BE2C (cell line): ENCODE measurements around the gene PDE6G.

Experiments
- DNase-seq: peaks from one replicate; pipeline ENCODE4 v3.0.0-alpha.2; 2020
- H3K27me3 ChIP-seq: fragments of 250-450 bp; sonication (Bioruptor Pico); 2 replicates; pipeline ENCODE4 v1.5.1; 2020; ENCODE audit warnings: mild to moderate bottlenecking
- H3K36me3 ChIP-seq: fragments of 250-450 bp; sonication (Bioruptor Pico); 2 replicates; pipeline ENCODE4 v1.5.1; 2020; ENCODE audit warnings: mild to moderate bottlenecking
- H3K4me1 ChIP-seq: fragments of 250-450 bp; sonication (Bioruptor Pico); 2 replicates; pipeline ENCODE4 v1.5.1; 2020
- H3K4me3 ChIP-seq: 2 replicates; pipeline ENCODE4 v1.5.1; 2011; ENCODE audit warnings: low read depth, low read length
- H3K9me3 ChIP-seq: fragments of 250-450 bp; sonication (Bioruptor Pico); 2 replicates; pipeline ENCODE4 v1.5.1; 2020
- TF ChIP-seq, protein P1 (sequence below): IDR thresholded peaks from 2 replicates; pipeline ENCODE4 v1.5.1; 2012; ENCODE audit warnings: mild to moderate bottlenecking, low read depth, low read length

The PDE6G gene

GRCh38 chr17:81700353-81701287 lies 44.3 kb upstream of the PDE6G start:
- H3K36me3 ChIP-seq = peaks cover 59% of the 10 kb centered on the region

DNA sequence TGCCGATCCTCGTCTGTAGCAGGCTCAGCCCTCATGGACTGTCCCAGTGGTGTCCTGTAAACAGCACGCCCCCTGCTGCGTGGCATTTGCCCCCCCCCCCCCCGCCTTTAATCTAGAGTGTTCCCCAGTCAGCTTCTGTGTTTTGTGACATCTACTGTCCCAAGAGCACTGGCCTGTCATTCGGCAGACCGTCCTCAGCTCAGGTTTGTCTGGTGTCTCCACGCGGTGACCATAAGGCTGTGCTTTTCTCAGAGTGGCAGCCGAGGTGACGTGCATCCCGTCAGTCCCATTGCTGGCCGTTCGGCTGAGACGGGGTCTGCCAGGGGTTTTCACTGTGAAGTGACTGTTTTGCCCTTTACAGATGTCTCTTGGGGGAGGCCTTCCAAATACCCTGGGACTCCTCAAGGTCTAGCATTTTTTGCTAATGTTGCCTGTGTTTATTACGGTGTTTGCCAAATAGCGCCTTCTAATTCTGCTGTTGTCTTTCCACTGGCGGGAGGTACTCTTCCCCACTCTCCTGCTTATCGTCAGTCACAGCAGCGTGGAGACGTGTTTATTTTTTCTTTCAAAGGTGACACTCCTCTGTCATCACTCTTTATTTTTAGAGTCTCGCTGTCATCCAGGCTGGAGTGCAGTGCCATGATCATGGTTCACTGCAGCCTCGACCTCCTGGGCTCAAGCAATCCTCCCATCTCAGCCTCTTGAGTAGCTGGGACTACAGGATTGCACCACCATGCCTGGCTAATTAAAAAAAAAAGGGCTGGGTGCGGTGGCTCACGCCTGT lies 41.1 kb upstream of the PDE6G start:
- Histone ChIP-seq H3K4me1 (no peaks in the 10 kb centered on the region), H3K36me3 (peaks cover 73% of the 10 kb centered on the region), H3K27me3 (no peaks in the 10 kb centered on the region), H3K9me3 (no peaks in the 10 kb centered on the region), H3K4me3 (no peak overlapping the region)
- TF ChIP-seq, protein P1, sequence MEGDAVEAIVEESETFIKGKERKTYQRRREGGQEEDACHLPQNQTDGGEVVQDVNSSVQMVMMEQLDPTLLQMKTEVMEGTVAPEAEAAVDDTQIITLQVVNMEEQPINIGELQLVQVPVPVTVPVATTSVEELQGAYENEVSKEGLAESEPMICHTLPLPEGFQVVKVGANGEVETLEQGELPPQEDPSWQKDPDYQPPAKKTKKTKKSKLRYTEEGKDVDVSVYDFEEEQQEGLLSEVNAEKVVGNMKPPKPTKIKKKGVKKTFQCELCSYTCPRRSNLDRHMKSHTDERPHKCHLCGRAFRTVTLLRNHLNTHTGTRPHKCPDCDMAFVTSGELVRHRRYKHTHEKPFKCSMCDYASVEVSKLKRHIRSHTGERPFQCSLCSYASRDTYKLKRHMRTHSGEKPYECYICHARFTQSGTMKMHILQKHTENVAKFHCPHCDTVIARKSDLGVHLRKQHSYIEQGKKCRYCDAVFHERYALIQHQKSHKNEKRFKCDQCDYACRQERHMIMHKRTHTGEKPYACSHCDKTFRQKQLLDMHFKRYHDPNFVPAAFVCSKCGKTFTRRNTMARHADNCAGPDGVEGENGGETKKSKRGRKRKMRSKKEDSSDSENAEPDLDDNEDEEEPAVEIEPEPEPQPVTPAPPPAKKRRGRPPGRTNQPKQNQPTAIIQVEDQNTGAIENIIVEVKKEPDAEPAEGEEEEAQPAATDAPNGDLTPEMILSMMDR = no peak
- no peak for DNase-seq

More at GRCh38 chr17:81700353-81701287, 44.3 kb upstream of the PDE6G start:
- Histone ChIP-seq H3K4me3 (no peak overlapping the region), H3K4me1 (no peaks in the 10 kb centered on the region), H3K27me3 (no peaks in the 10 kb centered on the region), H3K9me3 (no peaks in the 10 kb centered on the region)
- TF ChIP-seq, protein P1 = no peak
- DNase-seq = no peak

- no peak for DNase-seq
- Histone ChIP-seq H3K36me3 (peaks cover 75% of the 10 kb centered on the region), H3K4me1 (no peaks in the 10 kb centered on the region)
Measured at GRCh38 chr17:81696218-81696941, 40.0 kb upstream of the PDE6G start.

GRCh38 chr17:81695801-81696200 lies 39.5 kb upstream of the PDE6G start:
- Histone ChIP-seq H3K27me3 (no peaks in the 10 kb centered on the region), H3K4me3 (no peak overlapping the region), H3K9me3 (no peaks in the 10 kb centered on the region), H3K36me3 (peaks cover 75% of the 10 kb centered on the region), H3K4me1 (no peaks in the 10 kb centered on the region)
- DNase-seq = no peak
- TF ChIP-seq, protein P1 = no peak

More at GRCh38 chr17:81696218-81696941, 40.0 kb upstream of the PDE6G start:
- TF ChIP-seq, protein P1 = no peak
- H3K4me3 ChIP-seq = no peak overlapping the region
- H3K27me3 ChIP-seq = no peaks in the 10 kb centered on the region
- H3K9me3 ChIP-seq = no peaks in the 10 kb centered on the region

GRCh38 chr17:81695211-81695610 lies 38.9 kb upstream of the PDE6G start:
- TF ChIP-seq, protein P1 = no peak
- H3K4me1 ChIP-seq = no peaks in the 10 kb centered on the region
- H3K4me3 ChIP-seq = no peak overlapping the region
- H3K36me3 ChIP-seq = peaks cover 79% of the 10 kb centered on the region
- no peaks in the 10 kb centered on the region for H3K27me3 ChIP-seq
- H3K9me3 ChIP-seq = no peaks in the 10 kb centered on the region
- DNase-seq = no peak
